GM12878 (cell line): Measurements from ENCODE around the gene MYPN. TPM values are rescaled to one million over a fixed set of nuclear protein-coding genes. Genes with fewer than 3 reads are reported as not detected.

ENCODE experiments used
- ATAC-seq: fragments of 200-7000 bp; cut with Tn5 transposase; 3 replicates; pipeline ENCODE4 v1.9.1; 2020; ENCODE audit warnings: mild to moderate bottlenecking, moderate library complexity
- BruUV-seq: library from RNA; stranded (reverse); fragments of 400-500 nt; replicated peaks from 2 replicates; lab custom pipeline; 2021; lab: Mats Ljungman, UMichigan
- CTCF ChIA-PET: fragments of 300-600 bp; sonication (Branson Sonifier 250); formaldehyde crosslinking; extraction: SDS; loops from one replicate; lab custom pipeline; 2021; ENCODE audit warnings: inconsistent platforms; lab: Yijun Ruan, JAX
- POLR2A ChIA-PET: fragments of 350-600 bp; formaldehyde crosslinking; extraction: SDS; loops from one replicate; lab custom pipeline; 2021; ENCODE audit warnings: inconsistent platforms; lab: Charles Lee
- RAD21 ChIA-PET: fragments of 300-600 bp; sonication (Branson Sonifier 250); formaldehyde crosslinking; loops from one replicate; lab custom pipeline; 2023; ENCODE audit warnings: antibody characterized with exemption; ENCODE audit not compliant: unreplicated experiment; lab: Charles Lee
- SMC1A ChIA-PET: fragments of 300-600 bp; sonication (Branson Sonifier 250); formaldehyde crosslinking; loops from one replicate; lab custom pipeline; 2023; ENCODE audit not compliant: unreplicated experiment, uncharacterized antibody; lab: Charles Lee
- DNase-seq: peaks from one replicate; pipeline ENCODE4 v3.0.0-alpha.2; 2011; ENCODE audit warnings: low read depth, low spot score
- FAIRE-seq: peaks from 3 replicates; lab custom pipeline; 2011; peaks lifted over from hg19 to GRCh38; lab: Jason Lieb, UNC
- H2AFZ ChIP-seq: 2 replicates; pipeline ENCODE4 v1.6.0; 2011; ENCODE audit warnings: low read depth, low read length, control low read depth; ENCODE audit not compliant: control insufficient read depth
- H3K27ac ChIP-seq: 2 replicates; pipeline ENCODE4 v1.5.1; 2011; ENCODE audit warnings: control low read depth; ENCODE audit not compliant: control insufficient read depth, insufficient read depth
- H3K27me3 ChIP-seq, 2 experiments: replicated peaks in 1 of 2; 2 replicates each; pipeline versions ENCODE4 v1.6.0 to v1.6.1; 2011; ENCODE audit warnings: low read length in 1 of 2; ENCODE audit not compliant: control insufficient read depth in 2 of 2, insufficient read depth in 2 of 2
- H3K36me3 ChIP-seq, 2 experiments: 2 replicates each; pipeline ENCODE4 v1.5.1; 2011; ENCODE audit warnings: low read length in 1 of 2; ENCODE audit not compliant: control insufficient read depth in 2 of 2, insufficient read depth in 2 of 2
- H3K4me1 ChIP-seq: 2 replicates; pipeline ENCODE4 v1.6.1; 2011; ENCODE audit warnings: mild to moderate bottlenecking, low read length, moderate library complexity, mixed read lengths; ENCODE audit not compliant: control insufficient read depth, insufficient read depth
- H3K4me2 ChIP-seq: 2 replicates; pipeline ENCODE4 v1.6.0; 2011; ENCODE audit warnings: control low read depth; ENCODE audit not compliant: control insufficient read depth, insufficient read depth
- H3K4me3 ChIP-seq: fragments of 200-600 bp; sonication (generic); 2 replicates; pipeline ENCODE4 v1.5.1; 2016
- H3K79me2 ChIP-seq: 2 replicates; pipeline ENCODE4 v1.6.0; 2011; ENCODE audit warnings: low read length; ENCODE audit not compliant: control insufficient read depth, insufficient read depth
- H3K9ac ChIP-seq: 2 replicates; pipeline ENCODE4 v1.8.0; 2011; ENCODE audit warnings: low read length, control low read depth, mixed read lengths; ENCODE audit not compliant: control insufficient read depth, insufficient read depth
- H3K9me3 ChIP-seq: replicated peaks from 3 replicates; pipeline ENCODE4 v1.5.1; 2011; ENCODE audit warnings: mild to moderate bottlenecking, low read length; ENCODE audit not compliant: control insufficient read depth, insufficient read depth
- H4K20me1 ChIP-seq: 2 replicates; pipeline ENCODE4 v1.6.0; 2011; ENCODE audit not compliant: control insufficient read depth, insufficient read depth
- CBX5 ChIP-seq: sonication (generic); IDR thresholded peaks from 2 replicates; pipeline ENCODE4 v1.6.1; 2016; ENCODE audit warnings: low read depth, moderate library complexity, mild to moderate bottlenecking, inconsistent platforms
- ESRRA ChIP-seq: IDR thresholded peaks from 2 replicates; pipeline ENCODE4 v1.6.1; 2012; ENCODE audit warnings: mild to moderate bottlenecking, low read length, improper control_type of control experiment
- FOS ChIP-seq: IDR thresholded peaks from 3 replicates; pipeline ENCODE4 v1.6.1; 2011; ENCODE audit warnings: borderline replicate concordance; ENCODE audit not compliant: insufficient read length; ENCODE audit errors: extremely low read depth
- FOXM1 ChIP-seq: IDR thresholded peaks from 2 replicates; pipeline ENCODE4 v1.6.1; 2012; ENCODE audit warnings: low read depth, mild to moderate bottlenecking, inconsistent platforms, low read length, moderate library complexity
- KLF5 ChIP-seq: fragments of 450-650 bp; IDR thresholded peaks from 2 replicates; pipeline ENCODE4 v1.6.1; 2014; ENCODE audit warnings: mild to moderate bottlenecking; ENCODE audit not compliant: partially characterized antibody
- NFIC ChIP-seq: IDR thresholded peaks from 2 replicates; pipeline ENCODE4 v1.6.1; 2012; ENCODE audit warnings: low read depth, mild to moderate bottlenecking, inconsistent platforms, low read length, moderate library complexity
- NFXL1 ChIP-seq: fragments of 450-650 bp; IDR thresholded peaks from 2 replicates; pipeline ENCODE4 v1.6.1; 2017; ENCODE audit warnings: antibody characterized with exemption, mild to moderate bottlenecking, borderline replicate concordance
- NR2F1 ChIP-seq: fragments of 450-650 bp; conservative IDR thresholded peaks from 2 replicates; pipeline ENCODE4 v1.6.1; 2017; ENCODE audit warnings: mild to moderate bottlenecking
- ZBTB11 ChIP-seq: fragments of 450-650 bp; formaldehyde crosslinking; IDR thresholded peaks from 2 replicates; pipeline ENCODE4 v1.5.0; 2022; ENCODE audit warnings: mild to moderate bottlenecking, missing genetic modification characterization
- WGBS: methylation state at CpG from one replicate; pipeline ENCODE4 v1.1.6; 2016; ENCODE audit warnings: low lambda C conversion rate; ENCODE audit not compliant: insufficient replicate concordance, insufficient coverage; ENCODE audit errors: missing lambda C conversion rate; 5-methylcytosine and 5-hydroxymethylcytosine counted together
- in situ Hi-C: fragments of 300-500 bp; cut with MboI; formaldehyde crosslinking; loops from 9 replicates; pipeline ENCODE4 v1.14.3; 2018; ENCODE audit warnings: mixed read lengths
- intact Hi-C: fragments of 100-400 bp; cut with micrococcal nuclease; formaldehyde crosslinking; loops from one replicate; pipeline ENCODE4 v1.14.2; 2022; ENCODE audit not compliant: unreplicated experiment
- polyA plus RNA-seq, 11 experiments: library from polyadenylated mRNA; depleted of rRNA in 4 of 11; unstranded in 6 of 11; stranded (reverse) in 5 of 11; fragments of >200 nt; fragmentation: Nextera tagmentation in 4 of 11; fragmentation: Illumina TruSeq in 1 of 11; extraction: Ambion mirVana in 4 of 11; extraction: Trizol in 1 of 11; gene quantifications; 1 replicate in 1 of 11; 2 replicates in 10 of 11; pipeline versions ENCODE4 v1.2.1 to v1.2.3, GENCODE V29; 2011 to 2016; ENCODE audit warnings: inconsistent platforms in 2 of 11, missing spikeins in 2 of 11, low read depth in 1 of 11
- total RNA-seq, 4 experiments: library from RNA; depleted of rRNA in 3 of 4; stranded (reverse); fragments of >200 nt in 3 of 4; fragmentation: Illumina TruSeq in 1 of 4; extraction: Trizol in 1 of 4; gene quantifications; 2 replicates each; pipeline versions ENCODE4 v1.2.1 to v1.2.3, GENCODE V29; 2013 to 2021

MYPN gene
- total and polyA plus RNA-seq, 10 of the 15 experiments (the other 5 are each of a cell fraction or from before 2014, with no cell fraction given), result 0.01 to 0.02 TPM; not detected in 8

GRCh38 chr10:68253346-68253745 lies 144.1 kb downstream of the MYPN start:
- Histone ChIP-seq H3K4me2 (no peak overlapping the region), H3K9me3 (no peaks in the 10 kb centered on the region), H3K27ac (no peak overlapping the region), H3K36me3 (no peaks in the 10 kb centered on the region), H2AFZ (no peak overlapping the region), H3K4me3 (no peak overlapping the region), H3K27me3 (no peaks in the 10 kb centered on the region), H3K4me1 (peaks cover 7% of the 10 kb centered on the region), H4K20me1 (no peaks in the 10 kb centered on the region), H3K9ac (no peak overlapping the region), H3K79me2 (no peaks in the 10 kb centered on the region)
- 0% methylated on average over 1 of the region's 1 CpG for WGBS
- ChIA-PET POLR2A (no interaction called here), SMC1A (interaction anchor here (0.6 to 1.5 kb wide), 7 partner anchors 11 to 242 kb away, joined by 3 to 5 read pairs (median 3); no protein-coding TSS in a partner anchor), CTCF (interaction anchor here (0.6 to 2.3 kb wide), 6 partner anchors 12 to 428 kb away, joined by 3 to 7 read pairs (median 3); no protein-coding TSS in a partner anchor), RAD21 (no interaction called here)
- ATAC-seq, result no peak
- intact Hi-C loops, result no loop called here
- DNase-seq, result no peak
- TF ChIP-seq NFXL1, result no peak
- TF ChIP-seq ESRRA, result no peak
- no peak for TF ChIP-seq NFIC
- no peak for TF ChIP-seq CBX5
- no peak for TF ChIP-seq FOS
- FAIRE-seq, result no peak
- BruUV-seq, result no TSS peak
- in situ Hi-C loops, result no loop called here

GRCh38 chr10:68261132-68261856 lies 152.0 kb downstream of the MYPN start:
- Histone ChIP-seq H3K4me3 (no peak overlapping the region), H3K79me2 (no peaks in the 10 kb centered on the region), H3K9me3 (no peaks in the 10 kb centered on the region; the same call in 2 of the 3 replicates), H3K27ac (no peak overlapping the region), H3K9ac (no peak overlapping the region), H2AFZ (no peak overlapping the region), H3K4me2 (no peak overlapping the region), H3K36me3 (no peaks in the 10 kb centered on the region), H3K4me1 (no peaks in the 10 kb centered on the region), H4K20me1 (no peaks in the 10 kb centered on the region), H3K27me3 (no peaks in the 10 kb centered on the region)
- CTCF ChIA-PET, result no interaction called here
- TF ChIP-seq KLF5 (no peak), NR2F1 (no peak), FOXM1 (no peak), ZBTB11 (CRISPR knock-in tag) (no peak)
- no peak for ATAC-seq
- POLR2A ChIA-PET, result interaction anchor here (0.6 kb wide), 1 partner anchor 446 kb away, joined by 3 read pairs; no protein-coding TSS in a partner anchor
- SMC1A ChIA-PET, result interaction anchor here (0.9 kb wide), 1 partner anchor 9 kb away, joined by 3 read pairs; no protein-coding TSS in a partner anchor
- no peak for FAIRE-seq
- in situ Hi-C loops, result no loop called here
- intact Hi-C loops, result no loop called here
- no TSS peak for BruUV-seq
- no peak for DNase-seq
- RAD21 ChIA-PET, result no interaction called here
- 64% methylated on average over 8 of the region's 8 CpGs for WGBS
